Measurements from ENCODE around the gene EIF3L.

EIF3L gene

GRCh38 chr22:37926358-37926757 is 77.1 kb downstream of the EIF3L start:
- no peak for DNase-seq (ENCODE audit: low read depth in 1 of 2, low spot score in 1 of 2)

- DNase-seq (ENCODE audit: low read depth in 1 of 2, low spot score in 1 of 2), result no peak
Observed at GRCh38 chr22:37926771-37927636, 77.8 kb downstream of the EIF3L start.

GRCh38 chr22:37927637-37927936 is 78.4 kb downstream of the EIF3L start:
- DNase-seq (ENCODE audit: low read depth in 1 of 2, low spot score in 1 of 2), result no peak

- DNase-seq (ENCODE audit: low read depth in 1 of 2, low spot score in 1 of 2), result no peak
Observed at GRCh38 chr22:37929390-37929789, 80.2 kb downstream of the EIF3L start.

GRCh38 chr22:37930270-37930951 is 81.2 kb downstream of the EIF3L start:
- DNase-seq (ENCODE audit: low read depth in 1 of 2, low spot score in 1 of 2), result no peak

GRCh38 chr22:37930952-37931440 is 81.8 kb downstream of the EIF3L start:
- no peak for DNase-seq (ENCODE audit: low read depth in 1 of 2, low spot score in 1 of 2)

- no peak for DNase-seq (ENCODE audit: low read depth in 1 of 2, low spot score in 1 of 2)
Observed at GRCh38 chr22:37931893-37932389, 82.7 kb downstream of the EIF3L start.

- no peak for DNase-seq (ENCODE audit: low read depth in 1 of 2, low spot score in 1 of 2)
Observed at GRCh38 chr22:37932401-37932800, 83.2 kb downstream of the EIF3L start.

- DNase-seq (ENCODE audit: low read depth in 1 of 2, low spot score in 1 of 2), result no peak
Observed at GRCh38 chr22:37932821-37933578, 83.8 kb downstream of the EIF3L start.

- DNase-seq (ENCODE audit: low read depth in 1 of 2, low spot score in 1 of 2), result peak; percentile 59 to 73
Observed at GRCh38 chr22:37933711-37934376, 84.6 kb downstream of the EIF3L start.

Data from activated CD4-positive, alpha-beta T cell treated with anti-CD3 and anti-CD28 coated beads, Interleukin-2, amount 50 U/mL, for 24 hours (primary cell).